ENCODE data around the gene ZNF43.
A peak's percentile ranks its signal among the peaks of the same experiment; 100 is the strongest.
"Not testable (repeated sequence)": the region's sequence is repeated elsewhere in the genome, so short reads cannot be mapped to it uniquely, and the experiment has no call there.

Gene ZNF43

DNA sequence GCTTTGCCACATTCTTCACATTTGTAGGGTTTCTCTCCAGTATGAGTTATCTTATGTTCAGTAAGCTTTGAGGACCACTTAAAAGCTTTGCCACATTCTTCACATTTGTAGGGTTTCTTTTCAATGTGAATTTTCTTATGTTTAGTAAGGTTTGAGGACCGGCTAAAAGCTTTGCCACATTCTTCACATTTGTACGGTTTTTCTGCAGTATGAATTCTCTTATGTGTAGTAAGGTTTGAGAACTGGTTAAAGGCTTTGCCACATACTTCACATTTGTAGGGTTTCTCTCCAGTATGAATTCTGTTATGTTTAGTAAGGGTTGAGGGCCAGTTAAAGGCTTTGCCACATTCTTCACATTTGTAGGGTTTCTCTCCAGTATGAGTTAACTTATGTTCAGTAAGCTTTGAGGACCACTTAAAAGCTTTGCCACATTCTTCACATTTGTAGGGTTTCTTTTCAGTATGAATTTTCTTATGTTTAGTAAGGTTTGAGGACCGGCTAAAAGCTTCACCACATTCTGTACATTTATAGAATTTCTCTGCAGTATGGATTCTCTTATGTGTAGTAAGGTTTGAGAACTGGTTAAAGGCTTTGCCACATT, 27.5 kb downstream of the ZNF43 start:
- DNase-seq (ENCODE audit: low read depth) = not testable (repeated sequence)

DNA sequence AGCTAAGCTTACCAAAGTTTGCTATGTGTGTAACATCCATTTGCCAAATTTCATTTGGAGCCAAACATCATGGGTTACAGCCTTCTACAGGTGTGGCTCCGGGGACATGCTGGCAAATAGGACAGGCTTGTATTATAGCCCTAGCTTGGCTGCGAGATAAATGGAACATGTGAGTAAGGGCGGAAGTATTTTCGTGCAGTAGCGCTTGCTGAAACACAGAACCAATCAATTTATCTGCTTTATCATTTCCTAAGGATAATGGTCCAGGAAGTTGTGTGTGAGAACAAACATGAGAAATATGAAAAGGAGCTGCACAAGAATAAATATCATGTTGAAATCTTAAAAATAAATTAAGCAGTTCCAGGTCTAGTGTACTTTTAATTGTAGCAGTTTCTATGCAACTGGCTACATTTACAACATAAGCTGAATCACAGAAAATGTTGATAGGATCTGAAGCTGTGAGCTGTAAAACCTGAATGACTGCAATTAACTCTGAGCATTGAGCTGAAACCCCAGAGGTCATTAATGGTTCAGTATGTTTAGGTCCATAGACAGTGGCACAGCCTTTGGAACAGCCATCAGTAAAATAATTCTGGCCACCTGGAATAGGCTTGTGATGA, 46.4 kb downstream of the ZNF43 start:
- DNase-seq (ENCODE audit: low read depth) = no peak

- DNase-seq (ENCODE audit: low read depth) = no peak
Observed at GRCh38 chr19:21786936-21787335, 49.0 kb downstream of the ZNF43 start.

DNA sequence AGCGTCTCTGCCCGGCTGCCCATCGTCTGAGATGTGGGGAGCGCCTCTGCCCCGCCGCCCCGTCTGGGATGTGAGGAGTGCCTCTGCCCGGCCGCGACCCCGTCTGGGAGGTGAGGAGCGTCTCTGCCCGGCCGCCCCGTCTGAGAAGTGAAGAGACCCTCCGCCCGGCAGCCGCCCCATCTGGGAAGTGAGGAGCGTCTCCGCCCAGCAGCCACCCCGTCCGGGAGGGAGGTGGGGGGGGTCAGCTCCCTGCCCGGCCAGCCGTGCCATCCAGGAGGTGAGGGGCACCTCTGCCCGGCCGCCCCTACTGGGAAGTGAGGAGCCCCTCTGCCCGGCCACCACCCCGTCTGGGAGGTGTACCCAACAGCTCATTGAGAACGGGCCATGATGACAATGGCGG, 60.2 kb downstream of the ZNF43 start:
- not testable (repeated sequence) for DNase-seq (ENCODE audit: low read depth)

GRCh38 chr19:21767065-21767800, 68.7 kb downstream of the ZNF43 start, which contains the start of gene ZNF100:
ZNF100 (minus strand) TSS chr19:21767579; CDS start chr19:21767429, 150 bp downstream.
- peak; percentile 80 for DNase-seq (ENCODE audit: low read depth)

- not testable (repeated sequence) for DNase-seq (ENCODE audit: low read depth)
Observed at GRCh38 chr19:21766705-21767064, 69.3 kb downstream of the ZNF43 start.

- no peak for DNase-seq (ENCODE audit: low read depth)
Observed at GRCh38 chr19:21765151-21765550, 70.8 kb downstream of the ZNF43 start.

DNA sequence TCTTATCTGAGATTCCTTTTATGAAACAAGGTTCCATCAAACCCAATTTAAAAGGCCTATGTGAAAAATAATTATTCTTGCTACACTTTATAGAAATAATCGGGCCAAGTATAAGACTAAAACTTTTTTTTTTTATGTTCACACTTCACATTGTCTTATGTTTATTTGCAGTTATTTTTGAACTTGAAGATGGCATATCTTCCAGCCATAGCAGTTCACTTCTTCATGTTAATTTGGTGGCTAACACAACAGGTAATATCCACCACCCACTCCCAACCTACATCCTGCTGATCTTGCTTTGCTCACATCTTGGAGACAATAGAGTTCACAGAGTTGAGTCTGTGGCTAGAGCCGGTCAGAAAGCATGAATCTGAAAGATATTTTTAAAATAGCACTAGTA, 74.4 kb downstream of the ZNF43 start:
- DNase-seq (ENCODE audit: low read depth) = not testable (repeated sequence)

DNA sequence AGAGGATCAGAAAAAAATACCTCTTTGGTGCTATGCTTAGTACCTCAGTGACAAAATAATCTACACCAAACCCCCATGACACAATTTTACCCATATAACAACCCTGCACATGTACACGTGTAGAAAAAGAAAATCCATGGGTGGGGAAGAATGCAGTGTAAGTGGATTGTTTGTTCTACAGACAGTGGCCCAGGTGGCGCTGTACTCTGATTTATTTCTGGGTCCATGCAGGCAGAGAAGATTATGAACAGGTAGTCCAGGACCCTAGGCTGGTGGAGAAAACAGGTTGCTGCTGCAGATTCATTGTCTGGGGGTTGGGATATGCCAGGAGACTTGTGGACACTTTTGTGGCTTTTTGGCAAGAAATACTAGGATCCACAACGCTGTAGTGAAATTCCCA, 77.7 kb downstream of the ZNF43 start:
- DNase-seq (ENCODE audit: low read depth) = no peak

- DNase-seq (ENCODE audit: low read depth) = not testable (repeated sequence)
Observed at GRCh38 chr19:21755555-21755954, 80.4 kb downstream of the ZNF43 start.

Data from activated T-cell treated with anti-CD3 and anti-CD28 coated beads for 48 hours (primary cell).